Eye (tissue), 1 donor: ENCODE measurements around the gene TRAPPC2B.

Experiments used
- DNase-seq: peaks from one replicate; pipeline ENCODE4 v3.0.0-alpha.2; 2015

Gene TRAPPC2B

DNA sequence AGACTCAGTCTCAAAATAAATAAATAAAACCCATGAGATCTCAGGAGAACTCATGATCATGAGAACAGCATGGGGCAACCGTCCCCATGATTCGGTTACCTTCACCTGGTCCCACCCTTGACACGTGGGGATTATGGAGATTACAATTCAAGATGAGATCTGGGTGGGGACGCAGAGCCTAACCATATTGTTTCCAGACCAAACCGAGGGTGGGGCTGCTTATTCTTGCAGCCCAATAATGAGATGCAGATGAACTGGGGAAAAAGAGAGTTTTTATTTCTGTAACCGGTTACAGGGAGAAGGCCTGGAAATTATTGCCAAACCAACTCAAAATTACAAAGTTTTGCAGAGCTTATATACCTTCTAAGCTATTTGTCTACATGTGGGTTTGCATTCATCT is 12.8 kb downstream of the TRAPPC2B start:
- no peak for DNase-seq

DNA sequence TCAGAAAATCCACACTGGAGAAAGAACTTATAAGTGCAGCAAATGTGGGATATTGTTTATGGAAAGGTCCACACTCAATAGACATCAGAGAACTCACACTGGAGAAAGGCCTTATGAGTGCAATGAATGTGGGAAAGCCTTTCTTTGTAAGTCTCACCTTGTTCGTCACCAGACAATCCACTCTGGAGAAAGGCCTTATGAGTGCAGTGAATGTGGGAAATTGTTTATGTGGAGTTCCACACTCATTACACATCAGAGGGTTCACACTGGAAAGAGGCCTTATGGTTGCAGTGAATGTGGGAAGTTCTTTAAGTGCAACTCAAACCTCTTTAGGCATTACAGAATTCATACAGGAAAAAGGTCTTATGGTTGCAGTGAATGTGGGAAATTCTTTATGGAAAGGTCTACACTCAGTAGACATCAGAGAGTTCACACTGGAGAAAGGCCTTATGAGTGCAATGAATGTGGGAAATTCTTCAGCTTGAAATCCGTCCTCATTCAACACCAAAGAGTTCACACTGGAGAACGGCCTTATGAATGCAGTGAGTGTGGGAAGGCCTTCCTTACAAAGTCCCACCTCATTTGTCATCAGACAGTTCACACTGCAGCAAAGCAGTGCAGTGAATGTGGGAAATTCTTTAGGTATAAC is 14.3 kb downstream of the TRAPPC2B start:
- DNase-seq: no peak

DNA sequence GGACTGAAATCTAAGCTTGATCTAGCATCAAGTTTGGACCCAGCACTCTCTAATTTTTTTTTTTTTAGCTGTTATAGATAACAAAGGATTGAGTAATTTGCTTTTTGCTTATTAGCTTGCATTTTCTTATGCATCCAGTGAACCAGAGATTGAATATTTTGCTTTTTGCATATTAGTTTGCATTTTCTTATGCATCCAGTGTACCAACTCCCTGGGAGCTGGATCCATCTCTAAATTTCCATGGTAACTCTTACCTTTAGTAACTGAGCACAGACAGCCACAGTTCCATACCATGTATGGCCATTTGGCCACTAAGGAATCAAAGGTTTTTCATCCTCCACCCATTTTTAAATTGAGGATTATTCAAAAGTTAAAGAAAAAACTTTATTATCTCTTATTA is 17.6 kb downstream of the TRAPPC2B start:
- no peak for DNase-seq

DNA sequence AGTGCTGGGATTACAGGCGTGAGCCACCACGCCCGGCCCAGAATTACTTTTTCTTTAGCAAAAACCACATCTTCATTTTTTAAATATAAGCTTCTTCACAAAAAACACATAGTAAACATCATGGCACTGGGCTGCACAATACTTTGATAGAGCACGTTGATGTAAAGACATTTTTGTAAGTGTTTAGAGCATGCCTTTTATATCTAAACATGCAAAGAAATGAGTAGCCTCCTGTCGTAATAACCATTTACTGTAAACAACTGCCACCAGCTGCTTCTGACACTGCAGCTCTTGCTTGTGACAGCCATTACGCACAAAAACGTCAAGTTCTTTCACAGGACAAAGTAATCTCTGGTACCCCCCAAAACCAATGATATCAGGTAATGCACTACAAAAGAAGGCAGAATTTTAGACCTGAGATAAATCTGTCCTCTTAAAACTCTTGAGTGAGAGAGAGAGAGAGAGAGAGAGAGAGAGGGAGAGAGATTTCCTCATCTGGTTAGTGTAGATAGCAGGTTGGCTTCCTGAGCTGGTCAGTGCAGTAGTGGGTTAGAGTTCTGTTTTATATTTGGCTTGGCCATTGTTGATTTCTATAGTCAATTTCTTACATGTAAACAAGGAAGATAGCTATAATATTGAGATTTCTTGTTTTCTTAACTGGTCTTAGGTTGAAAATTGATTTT is 19.6 kb downstream of the TRAPPC2B start:
- DNase-seq: no peak

DNA sequence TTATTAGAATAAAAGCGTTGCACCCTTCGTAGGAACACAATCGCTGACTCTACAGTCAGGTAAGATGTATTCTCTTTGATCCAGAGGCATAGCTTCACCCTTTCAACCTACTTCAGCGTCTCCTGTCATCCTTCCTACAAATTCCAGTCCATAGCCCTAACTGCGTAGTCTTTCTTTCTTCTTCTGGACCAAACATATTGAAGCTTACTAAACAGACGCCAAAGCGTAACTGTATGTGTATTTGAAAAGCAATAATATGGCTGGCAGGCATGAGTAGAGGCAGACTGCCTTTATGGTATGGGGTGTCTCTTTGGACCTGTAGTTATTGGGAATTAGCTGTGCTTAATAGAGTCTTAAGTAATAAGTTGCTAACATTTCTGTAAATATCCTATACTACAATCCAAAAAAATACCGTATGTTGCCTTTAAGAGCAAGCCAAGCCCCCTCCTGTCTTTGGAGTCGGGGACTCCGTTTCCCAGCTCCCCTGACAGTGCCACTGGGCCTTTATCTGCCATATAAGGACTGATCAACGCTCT is 25.9 kb downstream of the TRAPPC2B start:
- no peak for DNase-seq

DNA sequence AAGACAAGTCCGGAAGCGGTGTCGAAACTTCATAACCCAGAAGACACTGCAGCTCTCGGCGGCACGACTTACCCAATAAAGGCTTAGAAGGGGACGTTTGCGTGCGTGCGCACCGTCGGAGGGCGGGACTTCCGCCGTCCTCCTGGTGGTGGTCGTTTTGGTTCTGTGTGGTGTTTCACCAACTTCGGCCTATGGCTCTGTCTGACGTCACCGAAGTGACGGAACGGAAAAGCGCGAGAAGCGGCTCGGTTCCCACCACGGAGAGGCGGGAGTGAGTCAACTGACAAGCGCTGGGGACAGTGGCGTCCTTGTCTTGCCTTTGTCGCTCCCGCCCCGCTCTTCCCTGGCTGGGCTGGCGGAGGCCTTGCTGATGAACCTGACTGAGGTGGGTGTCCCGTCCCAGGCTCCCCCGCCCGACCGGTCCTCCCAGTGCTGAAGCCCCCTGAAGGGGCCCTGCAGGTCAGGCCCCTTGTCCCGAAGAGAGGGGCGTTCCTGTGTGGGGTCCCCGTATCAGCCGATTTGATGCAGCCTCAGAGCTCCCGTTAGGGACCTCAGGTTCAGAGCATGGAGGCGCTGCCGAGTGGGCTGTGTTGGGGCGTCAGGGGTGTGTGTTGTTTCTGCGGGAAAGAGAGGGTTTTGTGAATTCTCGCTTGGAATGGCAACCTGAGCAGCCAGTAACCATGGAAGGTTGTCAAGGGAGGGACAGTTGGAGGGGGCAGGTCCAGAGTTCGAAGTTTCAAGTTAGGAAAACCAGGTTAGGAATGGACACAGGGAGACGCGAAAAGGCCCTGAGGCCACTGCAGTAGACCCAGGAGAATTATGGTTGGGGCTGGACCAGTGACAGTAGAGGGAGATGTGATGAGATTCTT is 26.6 kb downstream of the TRAPPC2B start, which contains the start of gene ZNF548:
TSS of gene ZNF548 (plus strand) at position 125 of the 869 bp plus-strand sequence. CDS start at position 371, 246 bp downstream.
- peak; percentile 99 for DNase-seq

DNA sequence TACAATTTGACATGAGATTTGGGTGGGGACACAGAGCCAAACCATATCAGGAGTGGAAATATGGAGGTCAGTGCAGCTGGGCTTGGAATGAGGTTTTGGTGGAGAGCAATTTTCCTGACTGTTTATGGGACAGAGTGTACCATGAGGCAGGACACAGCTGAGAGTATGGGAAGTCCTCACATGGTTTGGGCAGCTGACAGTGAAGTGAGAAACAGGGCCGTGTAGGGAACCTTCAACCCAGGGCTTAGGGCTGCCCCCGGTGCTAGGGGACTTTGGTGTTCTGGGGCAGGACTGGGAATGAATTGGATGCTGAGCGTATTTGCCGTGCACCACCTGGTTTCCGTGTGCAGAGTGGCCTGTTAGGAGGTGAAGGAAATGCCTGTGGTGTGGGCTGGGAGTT is 32.4 kb downstream of the TRAPPC2B start:
- DNase-seq: no peak

DNA sequence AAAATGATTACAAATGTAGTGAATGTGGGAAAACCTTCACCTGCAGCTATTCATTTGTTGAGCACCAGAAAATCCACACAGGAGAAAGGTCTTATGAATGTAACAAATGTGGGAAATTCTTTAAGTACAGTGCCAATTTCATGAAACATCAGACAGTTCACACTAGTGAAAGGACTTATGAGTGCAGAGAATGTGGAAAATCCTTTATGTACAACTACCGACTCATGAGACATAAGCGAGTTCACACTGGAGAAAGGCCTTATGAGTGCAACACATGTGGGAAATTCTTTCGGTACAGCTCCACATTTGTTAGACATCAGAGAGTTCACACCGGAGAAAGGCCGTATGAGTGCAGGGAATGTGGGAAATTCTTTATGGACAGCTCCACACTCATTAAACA is 35.5 kb downstream of the TRAPPC2B start:
- no peak for DNase-seq

DNA sequence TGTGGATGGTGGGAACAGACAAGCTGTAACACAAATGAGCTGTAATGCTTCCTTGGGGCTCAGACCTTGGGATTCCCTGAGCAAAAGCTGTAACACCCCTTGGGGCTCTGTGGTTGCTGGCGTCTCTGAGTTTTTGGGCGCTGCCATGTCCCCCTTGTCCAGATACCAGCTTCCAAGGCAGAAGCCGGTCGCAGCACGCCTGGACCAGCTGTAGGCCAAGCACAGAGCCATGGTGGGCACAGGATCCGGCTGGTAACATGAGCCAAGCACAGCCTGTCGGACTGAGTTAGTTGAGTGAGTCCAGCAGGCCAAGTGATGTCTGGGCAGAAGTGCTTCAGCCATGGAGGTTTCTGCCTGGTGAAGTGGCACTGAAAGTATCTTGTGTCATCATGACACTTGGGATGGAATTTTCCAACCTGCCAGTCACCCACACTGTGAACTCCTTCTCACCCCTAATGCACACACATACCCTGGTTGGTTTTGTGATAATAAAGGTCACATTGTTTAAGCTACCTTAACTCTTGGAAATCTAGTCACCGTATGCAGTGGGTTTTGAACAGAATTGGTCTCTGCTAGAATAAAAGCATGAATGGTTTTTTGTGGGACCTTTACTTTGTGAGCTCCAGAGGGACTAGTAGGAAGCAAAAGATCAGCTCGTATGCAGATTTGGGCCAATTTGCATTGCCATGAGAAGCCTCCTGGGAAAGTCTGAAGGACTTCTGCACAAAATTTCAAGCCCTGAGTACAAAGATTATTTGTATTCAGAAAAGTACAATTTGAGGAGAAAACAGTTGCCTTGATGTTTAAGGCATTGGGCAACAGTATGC is 40.6 kb downstream of the TRAPPC2B start:
- no peak for DNase-seq

DNA sequence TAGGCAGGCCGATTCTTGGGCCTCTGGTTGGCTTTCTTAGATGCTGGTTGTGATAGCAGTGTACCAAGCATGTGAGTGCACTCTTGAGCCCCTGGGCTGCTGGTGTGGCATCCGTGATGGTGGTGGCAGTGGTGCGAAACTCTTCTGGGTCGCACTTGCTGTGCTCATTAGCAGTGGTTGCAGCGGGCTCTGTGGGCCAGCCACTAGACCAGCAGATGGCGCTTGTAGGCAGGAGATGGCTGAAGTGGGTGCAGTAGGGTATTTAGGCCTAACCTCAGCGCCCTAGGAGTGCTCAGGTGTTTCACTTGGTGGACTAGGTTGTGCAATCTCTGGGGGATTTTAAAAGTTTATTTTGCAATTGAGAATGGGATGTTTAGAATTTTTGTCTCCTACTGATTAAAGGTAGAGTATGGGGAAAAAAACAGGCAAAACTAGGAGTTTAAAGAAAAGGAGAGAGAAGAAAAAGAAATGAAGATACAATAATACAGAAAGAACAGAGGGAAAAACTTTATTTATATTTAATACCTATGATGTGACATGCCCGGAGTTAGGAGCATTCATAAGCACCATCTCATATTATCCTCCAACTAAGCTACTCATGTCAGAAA is 43.3 kb downstream of the TRAPPC2B start:
- DNase-seq: peak; percentile 83

DNA sequence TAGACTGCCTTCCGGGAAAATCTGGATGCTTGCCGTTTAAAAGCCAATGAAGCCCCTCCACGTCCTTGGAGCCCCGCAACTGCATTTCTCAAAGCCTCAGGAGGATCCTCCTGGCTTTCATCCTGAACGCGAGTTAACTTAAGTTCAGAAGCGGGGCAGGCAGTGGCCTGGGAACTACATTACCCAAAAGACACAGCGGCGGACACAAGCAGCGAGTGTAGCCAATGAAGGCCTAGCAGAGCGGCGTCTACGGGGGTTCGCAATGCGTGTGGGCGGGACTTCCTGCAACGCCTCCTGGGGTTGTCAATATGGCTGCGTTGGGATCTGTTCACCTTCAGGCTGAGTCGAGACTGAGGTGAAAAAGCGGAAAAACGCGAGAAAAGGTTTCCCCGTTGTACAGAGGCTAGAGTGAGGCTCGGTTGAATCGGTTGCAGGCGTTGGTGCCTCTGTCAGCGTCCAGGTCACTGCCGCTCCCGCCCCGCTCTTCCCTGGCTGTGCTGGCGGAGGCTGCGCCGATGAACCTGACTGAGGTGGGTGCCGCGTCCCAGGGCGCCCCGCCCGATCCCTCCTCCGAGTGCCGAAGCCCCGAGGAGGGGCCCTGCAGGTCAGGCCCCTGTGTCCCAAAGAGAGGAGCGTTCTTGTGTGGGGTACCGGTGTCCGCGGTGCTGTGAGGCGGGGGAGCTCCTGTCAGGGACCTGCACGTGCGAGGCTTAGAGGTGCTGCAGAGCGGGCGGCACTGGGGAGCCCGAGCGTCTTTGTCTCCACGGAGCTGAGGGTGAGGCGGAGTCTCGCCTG is 47.7 kb downstream of the TRAPPC2B start, which contains the start of gene ZNF17:
TSS of gene ZNF17 (plus strand) at position 285 of the 795 bp plus-strand sequence. CDS start 2,455 bp downstream, outside the sequence.
- peak; percentile 97 for DNase-seq
